Activated naive CD4-positive, alpha-beta T cell (primary cell): ENCODE measurements around the gene AVL9.
"Not testable (repeated sequence)": the region's sequence is repeated elsewhere in the genome, so short reads cannot be mapped to it uniquely, and the experiment has no call there.

Experiments used
- DNase-seq, 4 experiments: peaks; one replicate each; lab custom pipeline; 2025; lab: John Stamatoyannopoulos, UW

Gene AVL9

GRCh38 chr7:32496052-32496813 lies 944 bp downstream of the AVL9 start:
- DNase-seq, result no peak

GRCh38 chr7:32499755-32500154 lies 4.5 kb downstream of the AVL9 start:
- not testable (repeated sequence) for DNase-seq

DNA sequence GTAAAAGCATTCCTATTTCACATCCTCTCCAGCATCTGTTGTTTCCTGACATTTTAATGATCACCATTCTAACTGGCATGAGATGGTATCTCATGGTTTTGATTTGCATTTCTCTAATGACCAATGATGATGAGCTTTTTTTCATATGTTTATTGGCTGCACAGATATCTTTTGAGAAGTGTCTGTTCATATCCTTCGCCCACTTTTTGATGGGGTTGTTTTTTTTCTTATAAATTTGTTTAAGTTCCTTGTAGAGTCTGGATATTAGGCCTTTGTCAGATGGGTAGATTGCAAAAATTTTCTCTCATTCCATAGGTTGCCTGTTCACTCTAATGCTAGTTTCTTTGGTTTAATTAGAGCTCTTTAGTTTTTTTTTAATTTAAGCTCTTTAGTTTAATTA lies 4.9 kb downstream of the AVL9 start:
- not testable (repeated sequence) for DNase-seq

DNA sequence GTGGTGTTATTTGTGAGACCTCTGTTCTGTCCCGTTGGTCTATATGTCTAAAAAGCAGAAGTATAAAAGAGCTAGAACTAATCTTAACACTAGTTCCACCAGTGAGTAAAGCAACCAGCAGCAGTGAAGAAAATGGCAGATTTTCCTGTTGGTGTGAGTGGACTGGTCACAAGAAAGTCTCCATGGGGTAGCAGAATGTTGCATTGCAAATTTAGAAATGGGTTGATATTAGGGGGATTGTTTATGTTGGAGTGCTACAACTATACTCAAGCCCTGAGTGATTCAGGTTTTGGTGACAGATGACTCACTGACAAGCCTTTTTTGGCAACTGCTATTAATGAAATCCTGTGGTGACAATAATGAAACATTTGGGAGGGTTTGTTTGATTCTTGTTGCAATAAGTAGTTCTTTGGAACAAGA lies 5.6 kb downstream of the AVL9 start:
- DNase-seq, result no peak

DNA sequence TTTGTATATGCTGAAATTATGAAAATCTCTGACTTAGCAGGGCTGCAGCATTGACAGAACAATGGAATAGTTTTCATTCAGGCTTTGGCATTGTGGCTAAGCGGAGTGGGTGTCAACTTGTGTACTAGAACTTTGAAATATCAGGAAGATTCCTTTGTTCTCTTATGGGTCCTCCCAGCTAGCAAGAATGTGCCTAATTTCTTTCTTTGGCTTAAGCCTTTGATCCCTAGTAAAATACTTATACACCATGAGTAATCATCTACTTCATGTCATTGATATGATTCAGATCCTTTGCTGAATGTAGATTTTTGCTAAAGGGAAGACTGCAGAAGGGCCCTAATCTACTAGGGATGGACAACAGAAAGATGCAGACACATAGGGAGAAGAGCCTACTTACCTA lies 6.2 kb downstream of the AVL9 start:
- no peak for DNase-seq

- no peak for DNase-seq
Measured at GRCh38 chr7:32502728-32503127, 7.4 kb downstream of the AVL9 start.

DNA sequence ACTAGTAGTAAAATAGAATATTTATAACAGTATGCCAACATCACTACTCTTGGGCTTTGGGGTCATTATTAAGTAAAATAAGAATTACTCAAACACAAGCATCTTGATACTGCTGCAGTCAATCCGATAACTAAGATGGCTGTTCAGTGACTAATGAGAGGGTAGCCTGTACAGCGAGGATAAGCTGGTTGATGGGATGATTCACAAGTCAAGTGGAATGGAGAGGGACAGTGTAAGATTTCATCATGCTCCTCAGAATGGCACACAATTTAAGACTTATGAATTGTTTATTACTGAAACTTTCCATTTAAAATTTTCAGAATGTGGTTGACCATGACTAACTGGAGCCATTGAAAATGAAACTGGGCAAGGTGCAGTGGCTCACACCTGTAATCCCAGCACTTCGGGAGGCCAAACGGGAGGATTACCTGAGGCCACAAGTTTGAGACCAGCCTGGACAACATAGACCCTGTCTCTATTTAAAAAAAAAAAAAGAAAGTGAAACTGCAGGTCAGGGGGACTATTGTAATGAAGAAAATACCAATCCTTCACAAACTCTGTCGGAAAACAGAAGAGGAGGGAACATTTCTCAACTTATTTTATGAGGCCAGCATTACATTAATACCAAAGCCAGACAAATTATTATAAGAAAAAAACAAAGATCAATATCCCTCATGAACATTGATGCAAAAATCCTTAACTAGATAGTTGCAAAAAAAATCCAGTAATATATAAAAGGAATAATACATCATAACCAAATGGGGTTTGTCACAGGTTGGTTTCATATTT lies 11.2 kb downstream of the AVL9 start:
- no peak for DNase-seq

DNA sequence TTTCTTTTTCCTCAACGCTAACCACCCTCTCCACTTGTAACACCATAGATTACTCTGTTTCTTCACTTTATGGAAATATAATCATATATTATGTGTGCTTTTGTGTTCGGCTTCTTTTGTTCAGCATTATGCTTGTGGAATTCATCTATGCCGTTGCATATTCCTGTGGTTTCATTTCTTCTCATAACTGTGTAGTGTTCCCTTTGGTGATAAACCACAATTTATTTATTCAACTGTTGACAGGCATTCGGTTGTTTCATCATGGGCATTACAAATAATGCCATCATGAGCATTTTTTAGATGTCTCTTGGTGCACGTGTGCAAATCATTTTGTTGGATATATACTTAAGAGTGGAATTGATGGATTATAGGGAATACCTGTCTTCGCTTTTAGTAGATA lies 12.1 kb downstream of the AVL9 start:
- DNase-seq, result no peak

- DNase-seq, result no peak
Measured at GRCh38 chr7:32511791-32512190, 16.5 kb downstream of the AVL9 start.

- DNase-seq, result no peak
Measured at GRCh38 chr7:32513210-32513609, 17.9 kb downstream of the AVL9 start.

- no peak for DNase-seq
Measured at GRCh38 chr7:32515890-32516550, 20.7 kb downstream of the AVL9 start.

DNA sequence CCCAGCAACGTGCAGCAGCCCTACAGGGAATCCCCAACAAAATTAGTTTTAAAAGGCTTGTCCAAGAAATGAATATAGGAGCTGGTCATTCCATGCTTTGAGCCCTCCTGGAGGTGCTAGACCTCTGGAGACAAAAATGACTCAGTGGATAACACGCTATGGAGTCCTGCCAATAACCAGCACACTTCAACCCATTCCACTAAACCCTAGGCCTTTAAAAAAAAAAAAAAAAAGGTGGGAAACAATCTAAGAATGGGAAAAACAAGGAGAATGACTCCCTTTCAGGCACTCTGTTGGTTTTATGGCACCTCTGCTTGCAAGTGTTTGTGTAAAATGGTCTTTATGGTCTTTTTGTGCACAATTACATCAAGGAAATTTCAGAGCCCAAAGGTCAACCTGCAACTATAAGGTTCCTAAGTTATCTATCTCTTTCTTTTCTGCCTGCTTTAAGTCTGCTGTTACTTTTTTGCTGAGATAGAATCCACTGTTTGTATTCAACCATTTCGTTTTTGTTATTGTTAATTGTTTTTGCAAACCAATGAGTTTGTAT lies 21.3 kb downstream of the AVL9 start:
- no peak for DNase-seq

- no peak for DNase-seq
Measured at GRCh38 chr7:32518534-32519140, 23.3 kb downstream of the AVL9 start.

- no peak for DNase-seq
Measured at GRCh38 chr7:32519763-32520162, 24.5 kb downstream of the AVL9 start.

GRCh38 chr7:32522746-32523530 lies 27.6 kb downstream of the AVL9 start:
- no peak for DNase-seq

- no peak for DNase-seq
Measured at GRCh38 chr7:32524631-32525030, 29.3 kb downstream of the AVL9 start.

- DNase-seq, result no peak
Measured at GRCh38 chr7:32525839-32526238, 30.6 kb downstream of the AVL9 start.

GRCh38 chr7:32531402-32531801 lies 36.1 kb downstream of the AVL9 start:
- no peak for DNase-seq

DNA sequence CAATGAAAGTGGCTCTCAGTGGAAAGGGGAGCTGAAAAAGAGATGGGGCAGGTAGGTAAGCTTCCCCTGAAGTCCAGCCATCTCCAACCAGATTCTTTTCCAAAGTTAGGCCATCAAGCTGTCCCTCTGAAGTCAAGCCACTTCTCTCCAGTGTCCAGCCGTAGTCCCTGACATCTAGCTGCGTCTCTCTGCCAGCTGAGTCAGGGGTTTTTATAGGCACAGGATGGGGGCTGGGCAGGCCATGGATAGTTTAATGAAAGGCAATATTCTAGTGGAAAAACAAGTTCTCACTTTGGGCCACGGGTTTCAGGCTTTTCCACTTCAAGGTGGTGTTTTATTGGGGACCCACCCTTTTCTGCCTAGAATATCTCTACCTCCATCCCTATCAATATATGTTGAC lies 36.8 kb downstream of the AVL9 start:
- no peak for DNase-seq

GRCh38 chr7:32532716-32533115 lies 37.4 kb downstream of the AVL9 start:
- no peak for DNase-seq

GRCh38 chr7:32533276-32534029 lies 38.2 kb downstream of the AVL9 start:
- no peak for DNase-seq
